Measurements from ENCODE around the gene DNASE1L3.

DNA sequence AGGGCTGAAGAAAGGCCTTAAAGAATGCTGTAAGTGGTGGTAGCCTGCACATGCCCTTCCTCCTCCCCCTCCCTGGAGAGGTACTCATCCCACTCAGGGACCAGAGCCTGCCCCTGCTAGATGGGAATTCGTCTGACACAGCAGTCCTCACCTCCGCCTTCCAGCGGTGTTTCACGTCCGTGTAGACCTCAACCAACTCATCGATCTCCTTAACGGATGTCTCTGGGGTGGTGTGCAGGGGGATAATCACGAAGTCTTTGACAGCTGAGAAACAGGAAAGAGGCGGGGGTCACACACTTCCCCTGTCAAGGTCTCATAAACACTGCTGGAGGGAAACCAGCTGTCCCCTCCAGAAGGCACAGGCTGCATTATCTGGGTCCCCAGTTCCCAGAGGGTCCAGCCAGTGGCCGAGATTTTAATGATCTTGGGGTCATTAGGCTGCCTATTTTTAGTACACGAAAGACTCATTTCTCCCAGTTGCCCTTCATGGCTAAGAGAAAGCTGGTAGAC, 9.9 kb downstream of the DNASE1L3 start:
- TF ChIP-seq, protein P1, sequence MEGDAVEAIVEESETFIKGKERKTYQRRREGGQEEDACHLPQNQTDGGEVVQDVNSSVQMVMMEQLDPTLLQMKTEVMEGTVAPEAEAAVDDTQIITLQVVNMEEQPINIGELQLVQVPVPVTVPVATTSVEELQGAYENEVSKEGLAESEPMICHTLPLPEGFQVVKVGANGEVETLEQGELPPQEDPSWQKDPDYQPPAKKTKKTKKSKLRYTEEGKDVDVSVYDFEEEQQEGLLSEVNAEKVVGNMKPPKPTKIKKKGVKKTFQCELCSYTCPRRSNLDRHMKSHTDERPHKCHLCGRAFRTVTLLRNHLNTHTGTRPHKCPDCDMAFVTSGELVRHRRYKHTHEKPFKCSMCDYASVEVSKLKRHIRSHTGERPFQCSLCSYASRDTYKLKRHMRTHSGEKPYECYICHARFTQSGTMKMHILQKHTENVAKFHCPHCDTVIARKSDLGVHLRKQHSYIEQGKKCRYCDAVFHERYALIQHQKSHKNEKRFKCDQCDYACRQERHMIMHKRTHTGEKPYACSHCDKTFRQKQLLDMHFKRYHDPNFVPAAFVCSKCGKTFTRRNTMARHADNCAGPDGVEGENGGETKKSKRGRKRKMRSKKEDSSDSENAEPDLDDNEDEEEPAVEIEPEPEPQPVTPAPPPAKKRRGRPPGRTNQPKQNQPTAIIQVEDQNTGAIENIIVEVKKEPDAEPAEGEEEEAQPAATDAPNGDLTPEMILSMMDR (conservative IDR thresholded peaks at IDR 0.05; ENCODE audit: low read depth, low read length): no peak
- TF ChIP-seq POLR2A (IDR thresholded peaks at IDR 0.05; ENCODE audit: low read depth, low read length) (no peak), CHD1 (IDR thresholded peaks at IDR 0.05; ENCODE audit: low read depth, low read length) (no peak), RAD21 (IDR thresholded peaks at IDR 0.05; ENCODE audit: low read length) (no peak), BHLHE40 (IDR thresholded peaks at IDR 0.05; ENCODE audit: low read depth, low read length) (no peak)

All from IMR-90 (cell line).